GM21723 (cell line): Measurements from ENCODE around the gene SMAD3.
"Not testable (repeated sequence)": the region's sequence is repeated elsewhere in the genome, so short reads cannot be mapped to it uniquely, and the experiment has no call there.

ENCODE experiments used
- ATAC-seq: cut with Tn5 transposase; IDR thresholded peaks from one replicate; pipeline ENCODE4 v1.9.1; 2021; ENCODE audit warnings: mild to moderate bottlenecking, moderate library complexity; ENCODE audit not compliant: unreplicated experiment

The SMAD3 gene

DNA sequence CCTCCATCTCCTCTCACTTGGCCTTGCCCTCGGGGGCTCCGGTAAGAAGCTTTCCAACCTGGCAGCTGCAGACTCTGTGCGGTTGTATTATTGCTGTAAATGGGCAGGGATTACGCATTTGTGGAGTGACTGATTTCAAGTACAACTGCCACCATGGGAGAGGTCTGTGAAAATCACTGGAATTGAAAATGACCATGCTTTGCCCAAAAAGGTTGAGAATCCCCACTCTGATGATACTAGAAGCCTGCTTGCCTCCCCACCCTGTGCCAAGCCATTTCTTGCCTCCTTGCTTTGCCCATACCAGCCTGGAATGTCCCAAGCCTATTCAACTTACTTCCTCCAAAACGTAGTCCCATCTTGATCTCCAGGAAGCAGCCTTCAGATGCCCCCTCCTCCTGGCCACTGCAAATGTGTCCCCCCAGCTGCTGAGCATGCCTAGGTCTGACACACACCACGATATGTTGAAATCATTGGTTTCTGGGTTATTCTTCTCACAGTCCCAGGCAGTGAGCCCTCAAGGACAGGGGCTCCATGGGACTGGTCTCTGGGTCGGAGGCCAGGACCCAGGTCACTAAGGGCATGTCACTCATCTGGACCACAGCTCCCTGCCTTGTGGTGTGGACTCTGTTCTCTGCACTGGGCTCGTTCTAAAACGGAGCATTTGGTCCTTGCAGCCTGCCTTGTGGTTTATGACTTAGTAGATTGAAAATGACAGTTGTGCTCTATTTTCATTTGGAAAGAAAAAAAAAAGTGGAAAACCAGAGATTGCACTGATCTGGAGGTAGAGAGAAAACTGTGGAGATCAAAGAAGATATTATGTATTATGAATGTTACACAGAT is 42.9 kb downstream of the SMAD3 start:
- ATAC-seq: no peak

DNA sequence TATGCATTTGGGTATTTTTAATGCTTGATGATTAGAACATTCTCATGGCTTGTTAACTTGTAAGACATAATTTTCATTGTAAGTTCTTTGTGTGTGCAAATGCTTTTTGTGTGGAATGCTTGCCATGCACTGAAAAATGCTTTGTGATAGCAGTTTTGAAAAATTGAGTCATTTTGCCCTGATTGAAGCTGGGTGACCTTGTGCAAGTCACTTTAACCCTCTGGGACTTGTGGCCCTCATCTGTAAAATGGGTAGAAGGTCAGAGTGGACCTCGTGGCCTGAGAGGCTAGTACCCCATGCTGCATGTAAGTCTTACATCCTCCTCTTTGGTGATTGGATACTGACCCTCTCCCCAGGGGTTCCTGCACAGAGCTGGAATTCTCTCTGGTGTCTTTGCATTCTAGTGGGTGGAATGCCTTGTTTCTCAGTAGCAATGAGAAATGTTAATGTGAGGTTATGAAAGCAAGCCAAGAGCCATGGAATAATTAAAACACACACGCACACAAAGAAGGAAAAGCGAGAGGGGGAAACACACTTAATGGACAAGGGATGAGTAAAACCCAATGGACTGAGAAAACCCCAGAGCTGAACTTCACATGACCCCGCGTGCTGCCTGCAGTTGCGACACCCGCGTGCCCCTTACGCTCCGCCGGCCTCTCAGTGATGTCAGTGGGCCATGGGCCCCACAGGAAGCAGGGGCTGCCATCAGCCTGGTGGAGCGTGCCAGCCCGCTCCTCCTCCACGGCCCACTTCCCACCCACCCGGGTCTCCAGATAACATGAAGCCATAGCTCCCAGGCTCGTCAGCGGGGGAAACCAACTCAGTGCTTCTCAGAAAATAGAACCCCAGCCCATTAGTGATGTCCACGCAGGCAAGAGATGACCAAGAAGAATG is 44.0 kb downstream of the SMAD3 start:
- peak; percentile 49 for ATAC-seq

DNA sequence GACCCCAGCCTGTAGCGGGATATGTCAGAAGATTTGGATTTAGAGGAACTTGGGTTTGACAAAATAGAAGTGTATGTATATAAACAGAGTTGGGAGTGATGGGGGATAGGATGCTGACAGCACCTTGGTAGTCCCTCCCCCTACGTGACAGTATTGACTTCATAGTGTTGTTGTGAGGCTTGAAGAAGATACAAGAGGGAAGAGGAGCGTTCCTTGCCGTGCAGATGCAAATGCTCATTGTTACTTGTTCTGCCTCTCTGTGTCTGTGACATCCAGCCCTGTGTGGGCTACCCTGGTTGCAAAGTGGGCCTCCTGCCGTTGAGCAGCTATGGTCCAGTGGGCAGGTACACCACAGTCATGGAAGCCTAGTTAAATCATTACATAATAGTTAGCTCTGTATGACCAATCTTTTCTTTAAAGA is 45.0 kb downstream of the SMAD3 start:
- ATAC-seq: no peak

DNA sequence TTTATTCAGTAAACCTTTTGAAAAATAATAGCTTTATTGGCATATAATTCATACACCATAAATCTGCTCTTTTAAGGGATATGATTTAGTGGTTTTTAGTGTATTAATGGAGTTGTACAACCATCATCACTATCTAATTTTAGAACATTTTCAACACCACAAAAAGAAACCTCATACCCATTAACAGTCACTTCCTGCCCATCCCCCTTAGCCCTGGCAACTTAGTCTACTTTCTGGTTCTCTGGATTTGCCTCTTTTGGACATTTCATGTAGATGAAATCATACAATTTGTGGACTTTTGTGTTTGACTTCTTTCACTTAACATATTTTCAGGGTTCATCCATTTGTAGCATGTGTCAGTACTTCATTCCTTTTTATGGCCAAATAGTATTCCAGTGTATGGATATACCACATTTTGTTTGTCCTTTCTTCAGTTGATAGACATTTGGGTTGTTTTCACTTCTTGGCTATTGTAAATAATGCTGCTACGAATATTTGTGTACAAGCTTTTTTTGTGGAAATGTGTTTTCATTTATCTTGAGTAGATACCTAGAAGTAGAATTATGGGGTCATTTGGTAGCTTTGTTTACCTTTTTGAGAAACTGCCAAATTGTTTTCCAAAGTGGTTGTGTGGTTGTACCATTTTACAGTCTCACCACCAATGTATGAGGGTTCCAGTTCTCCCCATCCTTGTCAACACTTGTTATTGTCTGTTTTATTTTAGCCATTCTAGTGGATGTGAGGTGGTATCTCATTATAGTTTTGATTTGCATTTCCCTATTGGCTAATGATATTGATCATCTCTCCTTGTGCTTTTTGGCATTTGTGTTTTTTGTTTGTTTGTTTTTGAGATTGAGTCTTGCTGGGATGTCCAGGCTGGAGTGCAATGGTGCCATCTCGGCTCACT is 45.8 kb downstream of the SMAD3 start:
- ATAC-seq: no peak

DNA sequence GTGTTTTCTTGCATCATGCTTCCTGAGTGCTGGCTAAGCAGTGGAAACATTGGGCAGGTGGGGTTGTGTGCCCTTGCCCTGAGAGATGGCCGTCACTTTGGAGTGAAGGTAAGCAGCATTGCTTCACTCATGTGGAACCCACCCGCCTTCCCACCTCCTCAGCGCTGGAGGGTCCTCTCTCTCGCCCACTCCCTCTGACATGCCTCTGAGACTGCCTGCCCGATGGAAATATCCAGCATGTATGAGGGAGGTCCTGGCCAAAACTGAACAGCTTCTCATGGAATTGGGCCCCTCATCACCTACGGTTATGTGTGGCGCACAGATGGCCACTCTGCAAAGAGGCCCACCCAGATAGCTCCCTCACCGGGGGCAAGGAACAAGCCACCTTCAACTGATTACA is 48.6 kb downstream of the SMAD3 start:
- ATAC-seq: no peak

DNA sequence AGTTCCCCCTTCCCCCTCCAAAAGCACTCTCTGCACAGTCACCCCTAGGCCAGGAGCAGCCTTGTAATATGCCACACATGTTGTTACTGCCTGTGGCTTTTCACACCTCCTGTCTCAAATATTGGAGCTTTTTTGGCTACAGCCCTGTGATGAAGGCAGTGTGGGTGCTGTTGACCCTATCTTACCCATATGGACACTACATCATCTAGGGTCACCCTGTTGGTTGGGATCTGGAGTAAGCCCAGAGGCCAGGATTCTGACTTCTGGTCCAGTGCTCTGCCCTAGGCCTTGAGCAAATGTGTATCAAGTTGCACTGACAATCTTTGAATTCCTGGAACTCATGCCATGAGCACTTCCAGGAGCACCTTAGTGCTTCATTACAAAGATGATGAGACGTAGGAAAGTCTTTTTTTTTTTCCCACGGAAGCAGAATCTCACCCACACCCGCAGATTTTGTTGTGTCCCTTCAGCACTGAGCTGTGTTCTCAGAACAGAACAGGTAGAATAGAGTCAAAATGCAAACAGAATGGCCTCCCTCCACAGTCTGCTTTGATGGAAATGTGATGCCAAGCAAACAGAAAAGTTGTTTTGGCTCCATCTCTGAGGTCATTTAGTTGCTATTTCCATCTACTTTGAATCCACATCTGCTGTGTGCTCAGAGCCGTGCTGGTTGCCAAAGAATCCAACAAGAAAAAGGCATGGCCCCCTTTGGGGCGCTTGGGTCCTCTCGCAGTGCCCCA is 49.6 kb downstream of the SMAD3 start:
- no peak for ATAC-seq

DNA sequence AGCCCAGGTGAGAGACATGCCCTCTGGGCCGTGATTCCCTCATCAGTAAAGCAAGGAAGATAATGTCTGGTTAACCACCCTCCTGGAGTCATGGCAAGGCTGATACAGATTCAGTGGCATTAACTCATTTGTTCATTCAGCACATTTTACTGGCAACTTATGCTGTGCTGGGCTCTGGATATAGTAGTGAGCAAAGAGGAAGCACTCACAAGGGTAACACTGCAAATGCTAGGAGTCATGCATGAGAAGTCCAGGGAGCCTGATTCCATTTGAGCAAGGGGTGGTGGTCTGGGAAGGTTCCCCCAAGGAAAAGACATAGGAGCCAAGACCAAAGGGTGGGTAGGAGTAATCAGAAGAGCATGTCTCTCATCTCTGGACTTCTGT is 50.2 kb downstream of the SMAD3 start:
- no peak for ATAC-seq

DNA sequence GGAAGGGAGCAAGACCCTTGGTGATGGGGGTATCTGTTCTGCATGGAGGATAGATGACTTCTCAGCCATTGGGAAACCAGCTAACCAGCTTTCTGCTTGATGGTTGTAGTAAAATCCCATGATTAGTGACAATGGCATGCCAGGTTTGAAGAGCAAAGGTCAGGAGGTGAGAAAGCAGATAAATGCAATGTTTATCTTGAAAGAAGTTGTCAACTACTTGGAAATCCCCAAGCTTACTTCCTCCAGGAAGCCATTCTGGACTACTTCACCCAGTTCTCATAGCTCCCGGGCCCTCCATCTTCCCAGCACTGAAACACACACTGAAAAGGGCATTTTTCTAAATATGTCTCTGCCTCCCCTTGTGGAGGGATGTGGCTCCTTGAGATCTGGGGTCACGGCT is 51.3 kb downstream of the SMAD3 start:
- no peak for ATAC-seq

DNA sequence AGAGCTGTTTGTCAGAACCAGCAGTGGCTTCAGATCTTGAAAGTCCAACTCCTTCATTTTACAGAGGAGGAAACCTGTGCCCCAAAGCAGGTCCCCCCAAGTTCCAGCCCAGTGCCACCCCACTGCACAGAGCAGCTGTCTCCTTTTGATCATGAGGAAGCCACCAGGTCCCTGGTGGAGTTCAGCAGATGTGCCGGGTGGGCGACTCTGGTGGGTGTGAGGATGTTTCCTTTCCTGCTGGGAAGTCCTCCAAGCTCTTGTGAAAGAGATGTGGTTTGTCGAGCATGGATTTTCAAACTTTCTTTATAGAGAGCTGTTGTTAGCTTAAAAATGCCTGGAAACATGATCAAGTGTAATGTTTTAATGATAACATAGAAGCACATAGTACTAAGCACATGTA is 52.0 kb downstream of the SMAD3 start:
- no peak for ATAC-seq

DNA sequence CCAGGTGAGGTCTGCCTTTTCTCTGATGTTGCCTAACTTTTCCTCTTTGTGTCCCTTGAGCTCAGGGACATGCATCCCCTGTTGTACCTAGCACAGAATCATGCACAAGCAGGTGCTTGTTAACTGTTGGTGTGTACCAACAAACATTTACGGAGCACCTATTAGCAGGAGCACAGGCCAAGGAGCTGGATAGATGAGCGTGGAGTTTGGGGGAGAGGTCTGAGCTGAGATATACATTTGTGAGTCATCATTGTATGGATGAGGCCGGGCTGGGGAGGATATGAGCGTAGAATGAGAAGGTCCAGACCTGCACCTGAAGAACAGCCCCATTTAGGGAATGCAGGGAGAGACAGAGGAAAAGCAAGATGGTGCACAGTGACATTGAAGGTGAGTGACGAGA is 53.4 kb downstream of the SMAD3 start:
- ATAC-seq: no peak

DNA sequence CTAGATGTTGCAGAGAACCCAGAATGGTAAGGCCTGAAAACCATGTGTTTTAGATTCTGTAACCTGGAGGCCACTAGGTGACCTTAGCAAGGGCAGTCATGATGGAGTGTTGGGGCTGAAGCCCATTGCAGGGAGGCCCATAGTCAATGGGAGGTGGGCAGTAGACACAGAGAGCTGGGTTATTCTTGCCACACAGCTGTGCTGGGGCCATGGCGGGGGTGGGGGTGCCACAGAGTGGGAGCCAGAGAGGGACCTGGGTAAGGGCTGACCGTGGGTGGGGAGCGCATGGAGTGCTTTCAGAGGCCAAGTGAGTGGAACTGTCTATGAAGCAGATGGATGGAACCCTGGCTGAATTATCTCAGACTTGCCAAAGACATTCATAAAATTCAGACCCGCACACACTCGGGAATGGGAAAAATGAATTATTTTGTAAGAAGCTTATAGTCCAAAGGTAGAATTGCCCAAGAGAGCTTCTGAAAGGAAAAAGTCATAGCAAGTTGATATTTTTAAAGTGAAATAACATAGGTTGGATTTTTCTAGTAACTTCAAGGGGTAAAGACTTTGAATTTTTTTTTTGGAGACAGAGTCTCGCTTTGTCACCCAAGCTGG is 53.9 kb downstream of the SMAD3 start:
- ATAC-seq: no peak

DNA sequence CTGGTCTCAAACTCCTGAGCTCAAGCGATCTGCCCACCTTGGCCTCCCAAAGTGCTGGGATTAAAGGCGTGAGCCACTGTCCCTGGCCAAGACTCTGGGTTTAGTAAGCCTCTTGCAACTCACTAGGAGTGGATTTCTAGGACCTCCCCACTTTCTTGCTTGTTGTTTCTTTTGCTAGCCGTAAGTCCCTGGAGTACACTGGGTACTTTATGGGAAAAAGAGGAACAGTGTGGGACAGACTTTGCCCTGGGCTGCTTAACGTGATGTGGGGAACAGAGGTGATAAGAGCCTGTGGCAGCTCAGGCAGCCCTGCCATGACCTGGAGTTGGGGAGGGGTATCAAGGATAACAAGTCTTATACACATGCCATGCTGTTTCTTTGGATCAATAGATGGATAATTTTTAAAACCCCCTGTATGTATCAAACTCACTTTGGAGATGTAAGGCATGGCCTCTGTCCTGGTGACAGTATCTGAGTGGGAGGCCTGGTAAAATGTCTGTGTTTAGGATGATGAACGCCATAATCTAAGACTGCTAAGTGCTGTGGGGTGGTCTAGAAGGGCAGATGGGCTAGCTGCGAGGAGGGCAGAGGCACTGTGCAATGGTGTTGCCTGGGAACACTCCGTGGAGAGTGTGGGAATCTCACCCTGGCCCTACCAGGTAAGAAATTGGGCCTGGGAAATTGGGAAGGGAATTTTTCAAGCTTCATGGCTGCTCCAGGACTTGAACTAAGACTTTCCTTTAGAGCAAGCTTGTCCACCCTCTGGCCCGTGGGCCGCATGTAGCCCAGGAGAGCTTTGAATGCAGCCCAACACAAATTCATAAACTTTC is 54.8 kb downstream of the SMAD3 start:
- no peak for ATAC-seq

DNA sequence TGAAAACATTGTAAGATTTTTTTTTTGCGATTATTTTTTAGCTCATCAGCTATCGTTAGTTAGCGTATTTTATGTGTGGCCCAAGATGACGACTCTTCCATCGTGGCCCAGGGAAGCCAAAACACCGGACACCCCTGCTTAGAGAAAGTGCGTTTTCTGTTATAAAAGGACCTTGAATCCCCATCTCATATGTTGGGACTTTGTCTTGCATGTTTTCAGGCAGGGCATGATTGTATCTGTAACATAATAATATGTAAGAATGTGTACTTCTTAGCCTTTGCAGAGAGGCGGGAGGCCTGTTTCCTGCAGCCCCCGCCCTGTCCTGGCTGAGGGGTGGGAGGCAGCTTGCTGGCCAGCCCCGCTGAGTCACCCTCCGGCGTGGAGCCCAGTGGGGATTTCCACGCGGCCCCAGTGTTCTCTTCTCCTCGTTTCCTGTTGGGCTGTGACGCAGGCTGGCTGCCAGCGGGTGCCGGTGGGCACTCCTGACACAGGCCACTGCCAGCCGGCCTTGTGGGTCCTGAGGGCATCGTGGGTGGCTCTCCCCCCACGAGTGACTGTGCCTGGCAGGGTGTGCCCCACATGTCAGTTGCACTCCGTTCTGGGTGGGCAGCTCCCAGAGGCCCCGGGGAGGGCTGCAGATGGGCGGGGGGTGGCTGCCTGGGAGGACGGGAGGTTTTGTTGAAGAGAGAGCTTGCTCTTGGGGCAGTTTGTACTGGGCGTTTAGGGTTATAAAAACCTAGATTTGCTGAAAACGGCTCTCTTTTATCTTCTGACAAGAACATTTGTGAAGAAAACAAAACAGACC is 55.6 kb downstream of the SMAD3 start:
- peak; percentile 64 for ATAC-seq

DNA sequence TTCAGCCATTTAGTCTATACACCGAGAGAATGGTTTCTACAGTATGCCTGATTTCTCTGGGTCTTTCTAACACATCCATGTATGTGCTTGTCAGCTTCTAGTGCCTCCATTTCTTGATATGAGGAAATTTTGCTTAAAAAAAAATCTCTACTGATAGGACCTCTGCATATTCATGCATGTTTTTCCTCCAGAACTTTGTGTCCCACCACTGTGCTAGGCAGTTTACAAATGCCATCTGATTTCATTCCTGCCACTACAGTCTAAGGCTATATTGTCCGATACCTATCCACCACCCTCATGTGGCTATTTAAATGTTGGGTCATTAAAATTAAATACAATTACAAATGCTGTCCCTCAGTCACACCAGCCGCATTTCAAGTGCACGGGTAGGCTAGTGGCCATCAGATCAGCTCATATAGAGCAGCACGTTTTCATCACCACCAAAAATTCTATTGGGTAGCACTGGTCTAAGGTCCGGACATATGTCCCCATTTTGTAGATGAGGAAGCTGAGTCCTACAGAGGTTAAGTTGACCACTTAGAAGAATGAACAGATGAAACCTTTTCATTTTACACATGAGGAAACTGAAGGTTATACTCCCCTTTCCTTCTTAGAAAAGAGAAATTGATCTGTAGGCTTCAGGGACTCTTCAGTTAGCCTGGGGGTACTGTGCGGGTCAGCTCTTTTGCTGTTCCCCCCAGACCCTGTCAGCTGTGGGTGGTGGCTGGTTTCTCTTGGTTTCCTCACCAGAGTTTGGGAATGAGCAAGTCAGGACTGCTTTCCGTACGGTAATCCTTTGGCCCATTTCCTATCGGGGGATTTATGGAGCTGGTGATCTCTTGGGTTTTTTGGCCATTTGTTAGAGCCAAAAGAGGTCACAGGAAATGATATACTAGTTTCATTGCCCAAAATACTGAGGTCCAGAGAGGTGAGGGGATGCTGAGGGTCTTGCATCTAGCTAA is 56.5 kb downstream of the SMAD3 start:
- no peak for ATAC-seq

DNA sequence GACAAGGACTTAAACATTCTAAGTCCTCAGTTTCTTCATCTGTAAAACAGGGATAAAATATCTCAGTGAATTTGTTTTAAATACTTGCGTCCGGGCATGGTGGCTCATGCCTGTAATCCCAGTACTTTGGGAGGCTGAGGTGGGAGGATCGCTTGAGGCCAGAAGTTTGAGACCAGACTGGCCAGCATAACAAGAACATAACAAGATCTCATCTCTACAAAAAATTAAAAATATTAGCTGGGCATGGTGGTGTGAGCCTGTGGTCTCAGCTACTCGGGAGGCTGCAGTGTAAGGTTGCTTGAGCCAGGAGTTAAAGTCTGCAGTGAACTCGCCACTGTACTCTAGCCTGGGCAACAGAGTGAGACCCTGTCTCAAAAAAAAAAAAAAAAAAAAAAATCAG is 57.4 kb downstream of the SMAD3 start:
- not testable (repeated sequence) for ATAC-seq

DNA sequence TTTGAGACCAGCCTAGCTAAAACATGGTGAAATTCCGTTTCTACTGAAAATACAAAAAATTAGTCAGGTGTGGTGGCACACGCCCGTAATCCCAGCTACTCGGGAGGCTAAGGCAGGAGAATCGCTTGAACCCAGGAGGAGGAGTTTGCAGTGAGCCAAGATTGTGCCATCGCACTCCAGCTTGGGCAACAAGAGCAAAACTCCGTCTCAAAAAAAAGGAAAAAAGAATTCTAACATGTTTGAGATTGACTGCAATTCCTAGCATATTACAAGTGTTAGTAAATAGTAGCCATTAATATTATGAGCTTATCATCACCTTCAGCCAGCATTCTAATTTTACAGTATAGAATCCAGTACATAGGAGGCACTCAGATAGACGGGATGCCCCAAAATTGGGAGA is 57.9 kb downstream of the SMAD3 start:
- ATAC-seq: not testable (repeated sequence)

DNA sequence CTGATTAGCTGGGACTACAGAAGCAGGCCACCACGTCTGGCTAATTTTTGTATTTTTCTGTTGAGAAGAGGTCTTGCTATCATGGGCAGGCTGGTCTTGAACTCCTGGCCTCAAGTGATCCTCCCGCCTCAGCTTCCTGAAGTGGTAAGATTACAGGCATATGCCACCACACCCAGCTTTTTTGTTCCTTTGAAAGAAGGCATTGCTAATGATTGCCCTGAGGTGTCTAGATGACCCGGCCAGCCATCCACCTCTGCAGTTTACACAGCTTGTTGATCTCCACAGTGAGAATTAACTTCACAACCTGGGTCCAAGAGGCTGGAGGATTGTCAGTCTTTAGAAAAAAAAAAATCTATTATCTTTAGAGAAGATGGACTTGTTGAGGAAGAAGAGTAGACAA is 58.7 kb downstream of the SMAD3 start:
- no peak for ATAC-seq
